ENCODE measurements around the gene KRT15.

Gene KRT15

GRCh38 chr17:41536741-41537613 is 18.3 kb upstream of the KRT15 start:
- ATAC-seq = no peak
- no peak overlapping the region for H3K4me3 Mint-ChIP-seq
- DNase-seq = no peak
- H3K27me3 Mint-ChIP-seq = peaks cover 41% of the 10 kb centered on the region
- peak overlapping the region; percentile 41 to 84 for H3K27ac Mint-ChIP-seq
- no peaks in the 10 kb centered on the region for H3K4me1 Mint-ChIP-seq
- no peaks in the 10 kb centered on the region for H3K9me3 Mint-ChIP-seq

GRCh38 chr17:41535764-41536481 is 17.2 kb upstream of the KRT15 start:
- ATAC-seq (no peak), DNase-seq (no peak)
- H3K4me1 Mint-ChIP-seq = no peaks in the 10 kb centered on the region
- peaks cover 52% of the 10 kb centered on the region for H3K27me3 Mint-ChIP-seq
- no peak overlapping the region for H3K27ac Mint-ChIP-seq
- H3K4me3 Mint-ChIP-seq = no peak overlapping the region
- no peaks in the 10 kb centered on the region for H3K9me3 Mint-ChIP-seq

- no peak overlapping the region for H3K27ac Mint-ChIP-seq
- no peak overlapping the region for H3K4me3 Mint-ChIP-seq
- H3K27me3 Mint-ChIP-seq = peaks cover 61% of the 10 kb centered on the region
- H3K4me1 Mint-ChIP-seq = no peaks in the 10 kb centered on the region
- H3K9me3 Mint-ChIP-seq = no peaks in the 10 kb centered on the region
- DNase-seq = no peak
- no peak for ATAC-seq
Observed at GRCh38 chr17:41534899-41535546, 16.3 kb upstream of the KRT15 start.

- Mint-ChIP-seq H3K4me3 (no peak overlapping the region), H3K4me1 (peaks cover 7% of the 10 kb centered on the region), H3K27me3 (peaks cover 75% of the 10 kb centered on the region), H3K27ac (no peak overlapping the region), H3K9me3 (no peaks in the 10 kb centered on the region)
- ATAC-seq (no peak), DNase-seq (no peak)
Observed at GRCh38 chr17:41533613-41534012, 14.9 kb upstream of the KRT15 start.

- DNase-seq (no peak), ATAC-seq (no peak)
- peak overlapping the region in 1 of 2 donors; percentile 33 for H3K27ac Mint-ChIP-seq
- no peaks in the 10 kb centered on the region for H3K9me3 Mint-ChIP-seq
- no peak overlapping the region for H3K4me3 Mint-ChIP-seq
- peaks cover 80% of the 10 kb centered on the region for H3K27me3 Mint-ChIP-seq
- peaks cover 13% of the 10 kb centered on the region for H3K4me1 Mint-ChIP-seq
Observed at GRCh38 chr17:41532947-41533570, 14.4 kb upstream of the KRT15 start.

GRCh38 chr17:41531993-41532392 is 13.3 kb upstream of the KRT15 start:
- no peak for DNase-seq
- peaks cover 84% of the 10 kb centered on the region for H3K27me3 Mint-ChIP-seq
- peaks cover 23% of the 10 kb centered on the region for H3K4me1 Mint-ChIP-seq
- ATAC-seq = no peak
- no peak overlapping the region for H3K27ac Mint-ChIP-seq
- no peaks in the 10 kb centered on the region for H3K9me3 Mint-ChIP-seq
- no peak overlapping the region for H3K4me3 Mint-ChIP-seq

GRCh38 chr17:41530062-41531048 is 11.7 kb upstream of the KRT15 start:
- no peaks in the 10 kb centered on the region for H3K9me3 Mint-ChIP-seq
- no peak overlapping the region for H3K27ac Mint-ChIP-seq
- H3K4me1 Mint-ChIP-seq = peaks cover 24% of the 10 kb centered on the region
- H3K4me3 Mint-ChIP-seq = no peak overlapping the region
- H3K27me3 Mint-ChIP-seq = peaks cover 86% of the 10 kb centered on the region
- DNase-seq = no peak
- ATAC-seq = no peak

GRCh38 chr17:41529491-41529915 is 10.8 kb upstream of the KRT15 start:
- Mint-ChIP-seq H3K4me1 (peaks cover 24% of the 10 kb centered on the region), H3K27me3 (peaks cover 80% of the 10 kb centered on the region), H3K9me3 (no peaks in the 10 kb centered on the region), H3K4me3 (no peak overlapping the region), H3K27ac (no peak overlapping the region)
- DNase-seq = no peak
- ATAC-seq = no peak

- Mint-ChIP-seq H3K27me3 (peaks cover 80% of the 10 kb centered on the region), H3K4me3 (peak overlapping the region; percentile 53 to 76), H3K27ac (no peak overlapping the region), H3K4me1 (peaks cover 24% of the 10 kb centered on the region), H3K9me3 (no peaks in the 10 kb centered on the region)
- no peak for ATAC-seq
- DNase-seq = no peak
Observed at GRCh38 chr17:41528959-41529353, 10.3 kb upstream of the KRT15 start.

- Mint-ChIP-seq H3K27me3 (peaks cover 67% of the 10 kb centered on the region), H3K4me3 (peak overlapping the region; percentile 47 to 76), H3K9me3 (no peaks in the 10 kb centered on the region), H3K4me1 (peaks cover 24% of the 10 kb centered on the region), H3K27ac (no peak overlapping the region)
- DNase-seq = no peak
- peak; percentile 23 for ATAC-seq
Observed at GRCh38 chr17:41527063-41528023, 8.7 kb upstream of the KRT15 start.

GRCh38 chr17:41524261-41524660 is 5.6 kb upstream of the KRT15 start:
- H3K4me1 Mint-ChIP-seq = peaks cover 24% of the 10 kb centered on the region
- H3K4me3 Mint-ChIP-seq = no peak overlapping the region
- peaks cover 36% of the 10 kb centered on the region for H3K27me3 Mint-ChIP-seq
- H3K27ac Mint-ChIP-seq = no peak overlapping the region
- DNase-seq (no peak), ATAC-seq (no peak)
- H3K9me3 Mint-ChIP-seq = no peaks in the 10 kb centered on the region

- no peak for ATAC-seq
- H3K9me3 Mint-ChIP-seq = no peaks in the 10 kb centered on the region
- H3K27ac Mint-ChIP-seq = no peak overlapping the region
- H3K27me3 Mint-ChIP-seq = peaks cover 32% of the 10 kb centered on the region
- DNase-seq = no peak
- H3K4me3 Mint-ChIP-seq = no peak overlapping the region
- peaks cover 19% of the 10 kb centered on the region for H3K4me1 Mint-ChIP-seq
Observed at GRCh38 chr17:41523787-41524186, 5.1 kb upstream of the KRT15 start.

- Mint-ChIP-seq H3K4me3 (no peak overlapping the region), H3K4me1 (peaks cover 13% of the 10 kb centered on the region), H3K27ac (no peak overlapping the region), H3K9me3 (no peaks in the 10 kb centered on the region), H3K27me3 (peaks cover 26% of the 10 kb centered on the region)
- DNase-seq (no peak), ATAC-seq (no peak)
Observed at GRCh38 chr17:41523225-41523593, 4.5 kb upstream of the KRT15 start.
